Glutamatergic neuron (in vitro differentiated cells): ENCODE measurements around the gene BAIAP2L2. TPM values are rescaled to one million over a fixed set of nuclear protein-coding genes. Genes with fewer than 3 reads are reported as not detected.

ENCODE experiments used
- DNase-seq: peaks from one replicate; pipeline ENCODE4 v3.0.0; 2022
- H3K27ac Mint-ChIP-seq: one replicate; pipeline ENCODE4 v1.8.0; 2020; ENCODE audit warnings: mild to moderate bottlenecking, mixed read lengths, inconsistent platforms; ENCODE audit not compliant: unreplicated experiment
- H3K27me3 Mint-ChIP-seq: one replicate; pipeline ENCODE4 v1.8.0; 2020; ENCODE audit warnings: mild to moderate bottlenecking, moderate library complexity, mixed read lengths, inconsistent platforms; ENCODE audit not compliant: unreplicated experiment
- H3K36me3 Mint-ChIP-seq: one replicate; pipeline ENCODE4 v1.8.0; 2020; ENCODE audit warnings: mild to moderate bottlenecking, mixed read lengths, inconsistent platforms; ENCODE audit not compliant: unreplicated experiment
- H3K4me1 Mint-ChIP-seq: one replicate; pipeline ENCODE4 v1.8.0; 2020; ENCODE audit warnings: mild to moderate bottlenecking, low read depth, mixed read lengths, inconsistent platforms; ENCODE audit not compliant: unreplicated experiment
- H3K4me3 Mint-ChIP-seq: one replicate; pipeline ENCODE4 v1.8.0; 2020; ENCODE audit warnings: mild to moderate bottlenecking, mixed read lengths, inconsistent platforms; ENCODE audit not compliant: unreplicated experiment
- H3K9me3 Mint-ChIP-seq: one replicate; pipeline ENCODE4 v1.8.0; 2020; ENCODE audit warnings: mild to moderate bottlenecking, moderate library complexity, mixed read lengths, inconsistent platforms; ENCODE audit not compliant: unreplicated experiment
- total RNA-seq: library from RNA; stranded (reverse); fragmentation: NEBNext Ultra II Directional; extraction: Animal tissue kit (Norgen Biotek cat#: 25700); gene quantifications from one replicate; pipeline ENCODE4 v1.2.1, GENCODE V29; 2021; ENCODE audit not compliant: unreplicated experiment
- TF ChIP-seq, protein P1 (sequence below): fragments of 200-600 bp; sonication (generic); IDR thresholded peaks from one replicate; pipeline ENCODE4 v1.5.0; 2021; ENCODE audit not compliant: partially characterized antibody, unreplicated experiment

Gene BAIAP2L2
- total RNA-seq, 1 donor from 2014 or later = 28.6 TPM

DNA sequence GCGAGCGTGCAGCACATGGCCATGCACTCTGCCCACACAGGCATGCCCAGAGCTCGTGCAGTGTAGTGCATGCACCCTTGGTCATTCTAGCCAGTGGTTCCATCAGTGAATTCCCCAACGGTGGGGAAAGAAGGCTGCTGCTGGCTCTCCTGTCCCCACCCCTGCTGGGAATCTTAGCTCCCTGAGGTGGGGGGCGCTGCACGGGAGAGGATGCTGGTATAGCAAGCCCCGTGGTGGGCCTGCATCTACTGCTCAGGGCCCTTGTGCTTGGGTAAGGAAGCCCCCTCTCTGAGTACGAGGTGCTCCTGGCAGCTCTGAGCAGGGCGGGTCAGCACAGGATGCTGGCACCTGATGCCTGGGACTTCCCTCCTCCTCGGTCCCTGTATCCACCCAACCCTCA, 18.5 kb upstream of the BAIAP2L2 start:
- Mint-ChIP-seq H3K9me3 (peaks cover 2% of the 10 kb centered on the region), H3K27ac (no peak overlapping the region), H3K4me3 (no peak overlapping the region), H3K27me3 (peaks cover 2% of the 10 kb centered on the region), H3K36me3 (peaks cover 5% of the 10 kb centered on the region), H3K4me1 (peaks cover 9% of the 10 kb centered on the region)
- TF ChIP-seq, protein P1, sequence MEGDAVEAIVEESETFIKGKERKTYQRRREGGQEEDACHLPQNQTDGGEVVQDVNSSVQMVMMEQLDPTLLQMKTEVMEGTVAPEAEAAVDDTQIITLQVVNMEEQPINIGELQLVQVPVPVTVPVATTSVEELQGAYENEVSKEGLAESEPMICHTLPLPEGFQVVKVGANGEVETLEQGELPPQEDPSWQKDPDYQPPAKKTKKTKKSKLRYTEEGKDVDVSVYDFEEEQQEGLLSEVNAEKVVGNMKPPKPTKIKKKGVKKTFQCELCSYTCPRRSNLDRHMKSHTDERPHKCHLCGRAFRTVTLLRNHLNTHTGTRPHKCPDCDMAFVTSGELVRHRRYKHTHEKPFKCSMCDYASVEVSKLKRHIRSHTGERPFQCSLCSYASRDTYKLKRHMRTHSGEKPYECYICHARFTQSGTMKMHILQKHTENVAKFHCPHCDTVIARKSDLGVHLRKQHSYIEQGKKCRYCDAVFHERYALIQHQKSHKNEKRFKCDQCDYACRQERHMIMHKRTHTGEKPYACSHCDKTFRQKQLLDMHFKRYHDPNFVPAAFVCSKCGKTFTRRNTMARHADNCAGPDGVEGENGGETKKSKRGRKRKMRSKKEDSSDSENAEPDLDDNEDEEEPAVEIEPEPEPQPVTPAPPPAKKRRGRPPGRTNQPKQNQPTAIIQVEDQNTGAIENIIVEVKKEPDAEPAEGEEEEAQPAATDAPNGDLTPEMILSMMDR = no peak
- DNase-seq = no peak

DNA sequence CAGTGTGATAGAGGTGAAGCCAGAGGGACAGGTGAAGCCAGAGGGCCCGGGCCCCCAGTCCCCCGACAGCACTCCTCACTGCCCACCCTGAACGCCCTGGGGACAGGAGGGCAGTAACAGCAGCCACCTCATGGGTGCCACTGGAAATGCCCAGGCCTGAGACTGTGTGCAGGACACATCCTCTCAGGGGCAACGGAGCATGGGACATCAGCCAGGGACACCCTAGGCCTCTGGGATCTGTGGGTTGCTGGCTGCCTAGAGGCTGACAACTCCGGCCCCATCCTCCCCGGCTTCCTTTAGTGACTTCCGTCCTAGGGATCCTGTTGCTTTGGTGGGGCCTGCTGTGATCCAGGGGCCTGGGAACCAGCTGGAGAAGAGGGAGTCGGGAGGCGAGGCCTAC, 17.4 kb upstream of the BAIAP2L2 start:
- Mint-ChIP-seq H3K27me3 (peaks cover 4% of the 10 kb centered on the region), H3K27ac (no peak overlapping the region), H3K36me3 (no peaks in the 10 kb centered on the region), H3K4me3 (no peak overlapping the region), H3K4me1 (peaks cover 9% of the 10 kb centered on the region), H3K9me3 (no peaks in the 10 kb centered on the region)
- TF ChIP-seq, protein P1 = no peak
- no peak for DNase-seq

DNA sequence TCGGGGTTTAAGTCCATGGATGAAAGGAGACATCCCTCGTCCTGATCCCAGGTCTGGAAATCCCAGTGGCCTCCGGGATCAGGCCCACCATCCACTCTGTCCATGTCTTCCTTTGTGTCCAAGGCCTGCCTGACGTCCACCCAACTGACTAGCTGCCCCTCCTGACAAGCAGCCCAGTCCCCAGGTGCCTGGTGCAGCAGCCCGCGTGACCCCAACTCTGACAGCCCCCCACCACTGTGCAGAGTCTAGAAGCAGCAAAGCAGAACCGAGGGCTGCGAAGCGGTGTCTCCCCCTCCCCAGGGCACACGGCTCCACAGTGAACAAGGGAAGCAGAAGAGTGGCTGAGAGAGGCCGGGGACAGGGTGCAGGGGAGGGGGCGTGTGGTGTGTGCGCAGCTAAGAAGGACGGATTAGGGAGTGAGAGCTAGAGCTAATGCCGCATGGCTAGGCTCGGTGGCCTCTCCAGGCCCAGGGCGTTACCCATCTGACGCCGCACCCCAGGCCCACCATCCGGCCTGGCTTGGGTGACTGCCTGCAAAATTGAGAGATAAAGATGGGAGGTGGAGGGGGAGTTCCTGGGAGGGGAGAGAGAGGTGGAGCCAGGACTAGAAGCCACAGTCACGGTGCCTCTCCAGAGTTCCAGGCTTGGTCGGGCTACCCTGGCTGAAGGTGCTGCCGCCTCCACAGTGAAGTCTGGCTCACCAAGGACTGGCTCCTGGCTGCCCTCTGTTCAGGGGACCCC, 16.6 kb upstream of the BAIAP2L2 start:
- Mint-ChIP-seq H3K4me3 (no peak overlapping the region), H3K27ac (no peak overlapping the region), H3K9me3 (no peaks in the 10 kb centered on the region), H3K27me3 (peaks cover 4% of the 10 kb centered on the region), H3K4me1 (peaks cover 9% of the 10 kb centered on the region), H3K36me3 (no peaks in the 10 kb centered on the region)
- DNase-seq = no peak
- TF ChIP-seq, protein P1 = no peak

DNA sequence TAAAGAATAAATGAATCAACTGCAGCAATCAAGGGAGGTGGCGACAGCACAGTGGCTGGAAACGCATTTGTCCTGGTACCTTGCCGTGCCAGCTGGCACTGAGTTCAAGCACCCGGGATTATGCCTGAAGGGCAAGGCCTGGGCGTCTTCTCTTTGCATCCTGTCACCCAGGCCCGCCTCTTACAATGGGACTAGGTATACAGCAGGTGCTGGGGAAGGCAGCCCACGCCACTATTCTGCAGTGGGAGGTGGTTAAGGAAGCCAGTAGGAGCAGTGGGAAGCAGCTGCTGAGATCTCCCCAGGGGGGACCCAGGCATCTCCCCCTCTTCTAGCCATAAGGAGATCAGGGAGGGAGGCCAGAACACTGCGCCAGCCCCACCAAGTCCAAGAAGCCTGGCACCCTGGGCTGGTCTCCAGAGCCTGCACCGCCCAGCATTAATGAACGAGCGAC, 15.3 kb upstream of the BAIAP2L2 start:
- Mint-ChIP-seq H3K27ac (no peak overlapping the region), H3K9me3 (no peaks in the 10 kb centered on the region)

More for the DNA sequence above, 15.3 kb upstream of the BAIAP2L2 start:
- Mint-ChIP-seq H3K27me3 (peaks cover 4% of the 10 kb centered on the region), H3K36me3 (no peaks in the 10 kb centered on the region), H3K4me1 (peaks cover 9% of the 10 kb centered on the region), H3K4me3 (no peak overlapping the region)
- no peak for DNase-seq
- TF ChIP-seq, protein P1 = no peak
